NCI-H446 treated with DMSO at 0.1 percent for 48 hours (cell line): ENCODE data around the gene CLDN6.

ENCODE experiments used
- DNase-seq: peaks from one replicate; lab custom pipeline; 2025; lab: John Stamatoyannopoulos, UW

CLDN6 gene

DNA sequence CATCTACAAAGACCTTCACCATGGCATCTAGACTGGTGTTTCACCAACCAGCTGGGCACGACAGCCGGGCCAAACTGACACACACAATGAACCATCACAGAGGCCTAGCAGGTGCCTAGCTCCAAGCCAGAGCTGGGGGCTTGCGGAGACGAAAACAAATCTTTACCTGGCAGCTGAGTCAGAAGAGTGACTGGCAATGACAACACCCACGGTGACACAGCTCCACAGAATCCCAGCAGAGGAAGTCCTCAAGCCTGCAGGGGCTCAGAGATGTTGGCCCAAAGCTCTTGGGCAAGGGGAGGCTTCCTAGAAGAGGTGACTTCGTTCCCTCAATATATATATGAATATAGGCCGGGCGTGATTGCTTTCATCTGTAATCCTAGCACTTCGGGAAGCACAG, 33.5 kb upstream of the CLDN6 start:
- DNase-seq = no peak

DNA sequence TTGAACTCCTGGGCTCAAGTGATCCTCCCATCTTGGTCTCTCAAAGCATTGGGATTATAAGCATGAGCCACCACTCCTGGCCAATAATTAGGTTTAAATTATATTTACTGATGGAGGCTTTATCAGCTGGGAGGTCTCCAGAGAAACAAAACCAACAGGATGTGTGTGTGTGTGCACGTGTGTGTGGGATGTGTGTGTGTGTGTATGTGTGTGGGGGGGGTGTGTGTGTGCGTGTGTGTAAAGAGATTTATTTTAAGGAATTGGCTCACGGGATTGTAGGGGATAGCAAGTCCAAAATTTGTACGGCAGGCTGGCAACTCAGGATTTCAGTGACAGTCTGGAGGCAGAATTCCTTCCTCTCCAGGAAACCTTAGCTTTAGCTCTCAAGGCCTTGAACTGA, 33.0 kb upstream of the CLDN6 start:
- no peak for DNase-seq

DNA sequence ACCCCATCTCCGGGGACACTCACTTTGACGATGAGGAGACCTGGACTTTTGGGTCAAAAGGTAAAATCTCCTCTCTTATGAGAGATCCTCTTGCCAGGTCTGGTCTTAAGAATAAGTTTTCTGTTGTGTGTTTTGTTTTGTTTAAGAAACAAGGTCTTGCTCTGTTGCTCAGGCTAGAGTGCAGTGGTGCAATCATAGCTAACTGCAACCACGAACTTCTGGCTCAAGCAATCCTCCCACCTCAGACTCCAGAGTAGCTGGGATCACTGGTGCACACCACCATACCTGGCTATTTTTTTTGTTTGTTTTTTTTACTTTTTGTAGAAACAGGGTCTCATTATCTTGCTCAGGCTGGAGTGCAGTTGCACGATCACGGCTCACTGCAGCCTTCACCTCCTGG, 32.5 kb upstream of the CLDN6 start:
- DNase-seq = no peak

DNA sequence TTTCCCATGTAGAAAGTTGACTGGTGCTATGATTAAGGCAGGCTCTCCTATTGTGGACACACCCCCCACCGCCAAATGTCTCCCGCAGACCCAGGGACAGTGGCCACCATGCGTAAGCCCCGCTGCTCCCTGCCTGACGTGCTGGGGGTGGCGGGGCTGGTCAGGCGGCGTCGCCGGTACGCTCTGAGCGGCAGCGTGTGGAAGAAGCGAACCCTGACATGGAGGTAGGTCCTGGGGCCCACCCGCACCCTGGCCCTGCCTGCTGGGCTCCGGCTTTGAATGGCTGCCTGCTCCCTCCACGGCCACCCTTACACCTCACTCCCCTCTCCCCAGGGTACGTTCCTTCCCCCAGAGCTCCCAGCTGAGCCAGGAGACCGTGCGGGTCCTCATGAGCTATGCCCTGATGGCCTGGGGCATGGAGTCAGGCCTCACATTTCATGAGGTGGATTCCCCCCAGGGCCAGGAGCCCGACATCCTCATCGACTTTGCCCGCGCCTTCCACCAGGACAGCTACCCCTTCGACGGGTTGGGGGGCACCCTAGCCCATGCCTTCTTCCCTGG, 32.0 kb upstream of the CLDN6 start:
- DNase-seq = no peak

DNA sequence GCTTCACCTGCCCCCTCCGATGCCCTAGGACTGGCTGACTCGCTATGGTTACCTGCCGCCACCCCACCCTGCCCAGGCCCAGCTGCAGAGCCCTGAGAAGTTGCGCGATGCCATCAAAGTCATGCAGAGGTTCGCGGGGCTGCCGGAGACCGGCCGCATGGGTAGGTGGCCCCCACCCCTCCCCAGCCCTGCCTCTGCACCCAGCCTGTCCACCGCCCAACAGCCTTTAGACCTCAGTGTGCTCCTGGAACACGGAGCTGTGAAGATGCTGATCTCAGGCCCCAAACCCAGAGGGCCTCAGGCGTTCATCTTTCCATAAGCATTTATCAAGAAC, 29.4 kb upstream of the CLDN6 start:
- no peak for DNase-seq

DNA sequence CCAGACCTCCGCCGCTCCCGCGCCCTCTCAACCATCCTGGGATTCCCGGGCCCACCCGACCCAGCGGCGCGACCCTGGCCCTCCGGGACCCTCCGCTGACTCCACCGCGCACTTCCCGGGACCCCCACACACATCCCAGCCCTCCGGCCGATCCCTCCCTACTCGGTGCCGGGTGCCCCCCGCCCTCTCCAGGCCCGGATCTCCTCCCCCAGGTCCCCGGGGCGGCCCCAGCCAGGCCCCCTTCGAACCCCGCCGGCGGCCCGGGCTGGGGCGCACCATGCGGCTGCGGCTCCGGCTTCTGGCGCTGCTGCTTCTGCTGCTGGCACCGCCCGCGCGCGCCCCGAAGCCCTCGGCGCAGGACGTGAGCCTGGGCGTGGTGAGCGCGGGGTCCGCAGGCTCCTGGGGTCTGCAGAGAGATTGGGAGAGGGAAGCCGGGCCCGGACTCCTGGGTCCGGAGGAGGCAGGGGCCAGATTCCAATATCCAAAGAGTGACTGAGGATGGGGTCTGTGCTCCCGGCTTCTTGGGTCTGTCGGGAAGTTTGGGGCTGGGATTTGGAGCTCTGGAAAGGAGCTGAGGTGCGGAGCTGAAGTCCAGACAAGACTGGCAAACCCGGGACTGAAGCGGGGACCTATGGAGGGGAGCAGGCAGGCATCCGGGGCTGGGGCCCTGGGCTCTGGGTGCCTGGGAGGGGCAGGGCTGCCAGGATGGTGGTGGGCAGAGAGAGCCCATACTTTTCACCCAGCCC, 28.8 kb upstream of the CLDN6 start:
- DNase-seq = no peak

DNA sequence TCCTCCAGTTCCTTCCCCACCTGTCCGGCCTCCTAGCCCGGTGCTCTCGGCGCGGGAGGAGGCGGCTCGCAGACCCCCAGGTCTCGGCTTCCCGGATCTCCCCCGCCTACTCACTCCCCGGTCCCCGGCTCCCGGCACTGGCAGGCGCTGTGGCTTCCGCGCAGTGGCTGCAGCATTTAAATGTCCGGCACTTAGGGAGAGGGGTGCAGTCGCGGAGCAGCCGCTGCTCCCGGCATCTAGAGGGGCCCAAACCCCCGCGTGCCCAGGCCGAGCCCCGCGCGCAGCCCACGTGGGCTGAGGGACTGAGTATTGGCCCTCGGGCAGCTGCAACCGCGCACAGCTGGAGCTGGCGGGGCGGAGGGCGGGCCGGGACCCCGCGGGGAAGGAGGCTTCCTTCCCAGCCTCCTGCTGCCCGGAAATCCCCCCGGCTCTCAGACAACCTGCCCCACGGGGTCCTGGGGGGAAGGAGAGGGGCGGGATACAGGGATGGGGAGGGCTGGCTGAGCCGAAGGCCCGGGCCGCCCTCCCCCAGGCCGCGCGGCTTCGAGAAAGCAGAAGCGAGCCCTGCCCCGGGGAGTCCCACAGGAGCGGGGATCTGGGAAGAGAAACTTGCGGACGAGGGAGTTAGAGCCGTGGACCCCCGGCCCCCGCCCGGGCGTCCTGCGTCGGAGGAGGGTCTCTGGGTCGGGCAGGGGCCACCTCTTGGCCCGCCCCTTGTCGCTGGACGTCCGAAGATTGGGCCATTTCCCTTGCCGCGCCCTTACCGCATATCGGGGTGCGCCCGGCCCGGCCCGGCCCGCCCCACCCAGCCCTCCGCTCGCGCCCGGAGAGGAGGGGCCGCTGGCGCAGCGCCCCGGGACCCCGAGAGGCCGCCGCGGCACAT, 28.0 kb upstream of the CLDN6 start, which contains the start of gene MMP25:
MMP25 (plus strand) TSS at position 804 of the 883 bp plus-strand sequence. CDS start 357 bp downstream, outside the sequence.
- DNase-seq = no peak

DNA sequence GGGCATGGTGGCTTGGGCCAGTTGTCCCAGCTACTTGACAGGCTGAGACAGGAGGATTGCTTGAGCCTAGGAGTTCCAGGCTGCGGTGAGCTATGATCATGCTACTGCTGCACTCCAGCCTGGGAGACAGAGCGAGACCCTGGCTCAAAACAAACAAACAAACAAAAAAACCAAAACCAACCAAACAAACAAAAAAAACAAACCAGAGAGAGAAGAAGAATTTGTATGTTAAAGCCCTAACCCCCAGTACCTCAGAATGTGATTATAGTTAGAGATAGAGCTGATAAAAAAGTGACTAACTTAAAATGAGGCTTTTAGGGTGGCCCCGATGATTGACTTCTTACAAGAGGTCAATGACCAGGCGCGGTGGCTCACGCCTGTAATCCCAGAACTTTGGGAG, 26.7 kb upstream of the CLDN6 start:
- no peak for DNase-seq

DNA sequence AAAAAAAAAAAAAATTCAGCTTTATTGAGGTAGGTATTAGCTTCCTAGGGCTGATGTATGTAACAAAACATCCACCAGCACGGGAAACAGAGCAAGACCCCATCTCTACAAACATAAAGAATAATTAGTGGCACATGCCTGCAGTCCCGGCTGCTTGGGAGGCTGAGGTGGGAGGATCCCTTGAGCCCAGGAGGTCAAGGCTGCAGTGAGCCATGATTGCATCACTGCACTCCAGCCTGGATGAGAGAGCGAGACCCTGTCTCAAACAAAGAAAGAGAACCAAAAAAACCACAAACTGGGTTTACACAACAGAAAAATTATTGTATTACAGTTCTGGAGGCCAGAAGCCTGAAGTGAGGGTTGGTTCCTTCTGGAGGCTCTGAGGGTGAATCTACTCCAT, 24.4 kb upstream of the CLDN6 start:
- DNase-seq = no peak

DNA sequence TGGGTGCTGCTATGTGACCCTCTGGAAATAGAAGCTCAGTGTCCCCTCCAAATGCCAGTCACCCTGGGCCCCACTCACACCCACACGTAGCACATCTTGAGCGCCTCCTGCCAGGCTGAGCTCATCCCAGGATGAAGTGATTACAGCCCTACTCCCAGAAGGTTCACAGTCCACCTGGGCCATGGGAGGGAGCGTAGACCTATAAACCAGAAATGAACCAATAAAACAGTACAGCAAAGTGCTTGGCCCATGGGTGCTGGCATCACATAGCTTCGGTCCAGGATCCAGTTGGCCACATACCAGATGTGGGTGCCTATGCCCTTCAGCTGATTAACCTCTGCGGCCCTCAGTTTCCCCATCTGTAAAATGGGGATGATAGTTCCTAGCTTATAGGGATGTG, 20.9 kb upstream of the CLDN6 start:
- no peak for DNase-seq

DNA sequence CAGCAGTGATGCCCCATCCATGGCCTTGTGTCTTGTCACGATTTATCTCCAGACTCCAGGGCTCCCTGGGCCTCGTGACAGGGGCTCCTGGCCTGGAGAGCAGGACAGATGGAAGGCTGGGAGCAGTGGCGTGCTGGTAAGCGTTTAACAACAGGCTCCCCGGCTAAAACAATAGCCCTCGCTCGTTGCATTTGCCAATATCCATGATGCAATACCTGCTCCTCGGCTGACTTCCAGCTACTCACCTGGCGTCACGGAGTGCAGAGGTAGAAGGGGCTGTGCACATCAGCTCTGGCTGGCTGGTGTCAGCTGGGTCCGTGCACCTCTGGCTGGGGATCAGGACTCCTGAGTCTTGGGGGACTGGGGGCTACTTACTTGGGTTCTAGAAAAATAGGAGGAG, 20.3 kb upstream of the CLDN6 start:
- DNase-seq = no peak

DNA sequence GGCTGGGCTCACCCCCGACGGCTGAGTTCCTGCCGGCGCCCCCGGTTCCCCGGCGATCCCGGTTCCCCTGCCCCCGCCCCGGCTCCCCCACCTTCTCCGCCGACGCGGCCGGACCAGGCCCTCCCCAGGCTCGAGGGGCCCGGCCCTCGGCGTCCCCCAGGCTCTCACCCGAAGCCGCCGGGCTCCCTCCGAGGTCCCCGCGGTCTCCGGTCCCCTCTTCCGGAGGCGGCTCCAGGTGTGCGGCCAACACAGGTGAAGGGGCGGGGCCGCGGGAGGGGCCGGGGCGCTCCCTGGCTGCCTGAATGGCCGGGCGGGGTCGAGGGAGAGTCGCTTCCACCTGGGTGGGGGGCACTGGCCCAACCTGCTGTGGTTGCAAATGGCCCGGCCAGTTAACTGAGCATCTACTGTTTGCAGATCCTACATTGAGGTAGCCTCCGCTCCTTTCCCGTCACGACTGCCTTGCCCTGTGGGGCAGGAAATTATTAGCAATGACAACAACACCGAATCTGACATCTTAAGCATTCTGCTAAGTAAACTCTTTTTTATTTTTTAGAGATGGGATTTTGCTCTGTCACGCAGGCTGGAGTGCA, 18.8 kb upstream of the CLDN6 start, which contains the start of gene BICDL2:
BICDL2 (minus strand) TSS at position 219 of the 590 bp plus-strand sequence. CDS start 1,448 bp downstream, outside the sequence.
- no peak for DNase-seq

DNA sequence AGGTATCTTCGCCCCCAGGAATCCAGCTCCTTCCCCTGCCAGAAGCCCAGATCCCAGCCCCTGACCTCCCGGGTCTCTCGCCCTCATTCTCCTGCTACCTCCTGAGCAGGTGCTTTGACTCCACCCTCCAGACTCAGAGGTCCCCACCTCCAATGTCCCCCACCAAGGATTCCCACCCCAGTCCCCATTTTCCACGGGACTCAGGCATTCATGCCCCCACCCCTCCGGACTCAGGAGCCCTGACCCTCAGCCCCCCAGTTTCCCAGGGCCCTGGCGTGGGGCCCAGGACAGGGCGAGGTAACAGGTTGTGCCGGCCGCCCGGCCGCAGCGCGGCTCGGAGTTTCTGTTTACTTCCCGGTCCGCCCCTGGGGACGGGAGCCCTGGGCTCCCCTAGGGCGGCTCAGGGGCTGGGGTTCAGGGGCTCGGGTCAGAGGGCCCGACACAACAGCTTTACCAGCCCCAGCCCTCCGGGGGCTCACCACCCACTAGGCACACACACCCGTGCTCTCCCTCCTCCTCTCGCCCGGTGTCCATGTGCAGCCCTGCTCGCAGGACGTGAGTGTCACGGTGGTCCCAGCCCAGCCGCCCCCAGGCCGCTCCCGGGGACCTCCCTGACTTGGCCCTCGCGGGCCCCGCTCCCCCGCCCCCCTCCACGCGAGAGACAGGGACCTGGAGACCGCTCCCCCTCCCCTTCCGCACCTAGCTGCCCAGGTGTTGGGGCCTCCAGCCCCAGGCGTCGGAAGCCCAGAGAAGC, 18.2 kb upstream of the CLDN6 start:
- DNase-seq = no peak

DNA sequence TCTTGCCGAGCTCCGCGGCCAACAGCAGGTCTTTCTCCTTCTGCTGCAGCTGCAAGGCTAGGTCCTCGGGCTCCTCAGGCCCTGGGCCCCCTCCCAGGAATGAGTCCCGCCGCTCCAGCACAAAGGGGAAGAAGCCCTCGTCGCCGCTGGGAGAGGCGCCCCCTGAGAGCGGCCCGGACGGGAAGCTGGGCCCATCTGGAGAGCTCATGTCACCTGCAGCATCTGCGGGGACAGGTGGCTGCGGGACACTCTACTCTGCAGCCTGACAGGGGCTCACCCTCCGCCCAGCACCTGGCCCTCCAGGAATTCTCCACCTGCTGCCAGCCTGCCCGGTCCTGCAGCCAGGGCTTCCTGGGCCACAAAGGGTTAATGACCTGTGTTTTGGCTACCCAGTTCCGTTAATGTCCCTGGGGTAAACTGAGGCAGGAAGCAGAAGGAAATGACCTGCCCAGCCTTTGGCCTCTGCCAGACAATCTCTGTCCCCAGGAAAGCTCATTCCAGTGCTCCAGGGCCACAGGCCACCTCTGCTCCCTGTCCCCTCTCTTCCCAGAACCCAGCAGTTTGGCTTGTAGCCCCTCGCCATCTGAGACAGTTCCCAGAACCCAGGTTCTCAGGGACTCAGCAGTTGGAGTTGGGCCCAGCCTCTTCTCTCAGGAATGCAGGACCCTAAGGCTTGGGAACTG, 17.4 kb upstream of the CLDN6 start:
- DNase-seq = no peak

DNA sequence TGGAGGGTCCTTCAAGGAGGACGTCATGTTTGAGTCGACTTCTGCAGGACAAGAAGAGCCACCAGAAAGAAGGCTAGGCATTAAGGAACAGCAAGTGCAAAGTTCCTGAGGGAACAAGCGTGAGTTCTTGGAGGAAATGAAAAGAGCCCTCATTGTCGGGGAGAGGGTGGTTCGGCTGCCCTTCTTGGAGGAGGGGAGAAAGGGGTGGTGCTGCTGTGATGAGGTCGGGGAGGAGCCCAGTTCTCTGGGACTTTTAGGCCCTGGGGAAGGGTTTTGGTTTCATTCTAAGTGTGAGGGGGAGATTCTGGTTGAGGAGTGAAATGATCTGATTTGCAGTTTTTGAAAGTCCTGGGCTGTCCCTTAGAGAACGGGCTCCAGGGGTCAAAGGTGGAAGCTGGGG, 14.6 kb upstream of the CLDN6 start:
- DNase-seq = no peak

DNA sequence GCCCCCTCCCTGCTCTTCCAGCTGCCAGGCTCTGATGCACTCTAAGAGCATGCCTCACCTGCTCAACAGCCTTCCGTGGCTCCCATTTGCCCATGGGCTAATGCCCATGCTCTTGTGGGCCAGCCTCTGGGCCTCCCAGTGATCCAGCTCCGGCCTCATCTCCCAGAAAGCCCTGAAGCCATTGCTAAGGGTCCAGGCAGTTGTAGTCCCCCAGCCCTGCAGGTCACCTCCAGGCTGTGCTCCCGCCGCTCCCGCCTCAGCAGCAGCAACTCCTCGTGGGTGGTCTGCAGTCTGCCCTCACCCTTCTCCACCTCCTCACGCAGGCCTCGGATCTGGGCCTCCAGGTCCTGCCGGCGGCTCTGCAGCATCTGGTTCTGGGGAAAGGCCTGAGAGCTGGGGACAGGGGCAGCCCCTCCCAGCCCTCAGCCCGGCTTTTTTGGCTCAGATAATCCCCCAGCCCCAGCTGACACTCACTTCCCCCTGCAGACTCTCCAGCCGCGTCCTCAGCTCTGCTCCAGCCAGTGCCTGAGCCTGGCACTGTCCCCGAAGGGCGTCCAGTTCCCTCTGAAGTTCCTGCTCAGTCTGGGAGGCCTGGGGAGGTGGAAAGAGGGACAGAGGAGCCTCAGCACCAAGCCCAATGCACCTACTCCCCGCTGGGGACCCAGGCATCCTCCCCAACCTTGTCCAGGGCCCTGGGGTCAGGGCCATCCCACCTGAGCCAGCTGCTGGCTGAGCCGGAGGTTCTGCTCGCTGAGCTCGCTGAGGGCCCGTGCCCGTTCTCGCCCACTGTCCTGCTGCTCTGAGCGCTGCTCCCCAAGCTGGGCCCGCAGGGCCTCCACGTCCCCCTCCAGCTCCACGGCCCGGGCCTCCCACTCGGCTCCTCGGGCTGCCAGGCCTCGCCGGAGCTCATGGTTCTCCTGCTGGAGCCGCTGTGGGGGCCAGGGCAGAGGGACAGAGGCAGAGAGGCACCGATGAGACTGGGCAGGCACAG, 12.5 kb upstream of the CLDN6 start:
- DNase-seq = no peak

DNA sequence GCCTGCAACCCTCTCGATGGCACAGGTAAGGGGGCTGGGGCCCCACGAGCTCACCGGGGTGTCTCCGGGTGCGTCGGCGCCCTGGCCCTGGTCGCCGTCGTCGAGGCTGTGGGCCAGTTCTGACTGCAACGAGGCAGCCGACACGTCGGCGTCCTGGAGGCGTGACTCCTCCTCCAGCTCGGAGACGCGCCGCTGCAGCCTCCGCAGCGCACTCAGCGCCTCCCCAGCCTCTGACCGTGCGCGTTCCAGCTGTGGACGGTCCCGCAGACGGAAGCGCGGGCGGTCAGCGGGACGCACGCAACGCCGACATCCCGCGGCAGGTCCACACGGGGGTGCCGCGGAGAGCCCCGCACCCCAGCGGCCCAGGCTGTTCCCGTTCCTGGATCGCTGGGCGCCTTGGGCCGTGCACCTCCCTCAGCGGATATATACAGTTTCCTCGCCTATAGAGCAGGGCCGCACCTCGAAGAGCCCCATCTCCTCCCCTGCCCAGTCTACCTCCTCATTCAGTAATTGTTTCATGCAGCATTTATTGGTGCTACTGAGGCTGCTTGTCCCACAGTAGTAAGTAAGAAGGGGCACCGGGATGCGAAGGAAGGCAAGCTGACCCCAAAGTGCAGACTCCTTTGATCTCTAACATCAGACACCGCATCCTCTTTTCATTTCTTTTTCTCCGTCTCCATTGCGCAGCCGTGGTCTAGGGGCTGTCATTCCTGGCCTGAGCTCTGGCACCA, 11.7 kb upstream of the CLDN6 start:
- no peak for DNase-seq

DNA sequence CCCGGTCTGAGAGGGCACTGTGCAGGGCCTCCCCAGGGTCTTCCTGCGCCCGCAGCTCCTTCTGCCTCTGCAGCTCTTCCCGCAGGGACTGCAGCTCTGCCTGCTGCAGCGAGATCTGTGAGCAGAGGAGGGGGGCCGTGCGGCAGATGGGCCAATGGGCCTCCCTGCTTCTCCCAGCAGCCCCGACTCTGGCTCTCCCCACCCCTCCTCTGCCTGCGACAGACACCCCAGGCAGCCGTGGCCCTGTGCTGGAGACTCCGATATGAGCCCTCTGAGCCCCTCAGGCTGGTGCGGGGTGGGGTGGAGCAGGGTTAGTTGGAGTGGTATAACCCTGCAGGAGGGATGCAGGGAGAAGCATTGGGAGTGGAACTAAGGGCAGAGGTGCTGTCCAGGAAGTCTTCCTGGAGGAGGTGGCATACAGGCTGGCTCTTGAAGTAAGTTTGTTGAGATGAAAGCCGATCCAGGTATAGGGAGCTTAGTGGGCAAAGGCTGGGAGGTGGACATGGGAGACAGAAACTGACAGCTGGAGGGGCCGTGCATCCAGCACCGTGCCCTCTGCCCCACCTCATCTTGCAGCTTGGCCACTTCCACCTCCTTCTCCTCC, 10.8 kb upstream of the CLDN6 start:
- DNase-seq = no peak
